ENCODE data around the gene TLL2.

DNA sequence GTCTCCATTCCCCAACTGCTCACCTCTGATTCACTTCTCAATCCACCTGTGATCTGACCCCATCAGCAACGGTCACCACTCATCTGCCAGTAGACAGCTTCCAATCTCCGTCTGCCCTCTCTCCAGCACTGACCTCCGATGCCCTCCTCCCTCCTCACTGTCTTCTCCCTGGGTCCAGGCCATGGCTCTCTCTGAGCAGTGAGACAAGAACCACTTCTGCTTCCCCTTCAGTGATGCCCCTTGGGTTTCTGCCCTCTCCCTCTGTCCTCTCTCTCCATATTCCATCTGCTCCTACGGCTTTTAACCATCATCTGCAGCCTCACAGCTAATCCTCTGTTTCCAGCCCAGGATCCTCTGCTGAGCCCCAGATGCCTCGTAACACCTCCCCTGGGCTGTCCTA lies 99.4 kb downstream of the TLL2 start:
- TF ChIP-seq, protein P1, sequence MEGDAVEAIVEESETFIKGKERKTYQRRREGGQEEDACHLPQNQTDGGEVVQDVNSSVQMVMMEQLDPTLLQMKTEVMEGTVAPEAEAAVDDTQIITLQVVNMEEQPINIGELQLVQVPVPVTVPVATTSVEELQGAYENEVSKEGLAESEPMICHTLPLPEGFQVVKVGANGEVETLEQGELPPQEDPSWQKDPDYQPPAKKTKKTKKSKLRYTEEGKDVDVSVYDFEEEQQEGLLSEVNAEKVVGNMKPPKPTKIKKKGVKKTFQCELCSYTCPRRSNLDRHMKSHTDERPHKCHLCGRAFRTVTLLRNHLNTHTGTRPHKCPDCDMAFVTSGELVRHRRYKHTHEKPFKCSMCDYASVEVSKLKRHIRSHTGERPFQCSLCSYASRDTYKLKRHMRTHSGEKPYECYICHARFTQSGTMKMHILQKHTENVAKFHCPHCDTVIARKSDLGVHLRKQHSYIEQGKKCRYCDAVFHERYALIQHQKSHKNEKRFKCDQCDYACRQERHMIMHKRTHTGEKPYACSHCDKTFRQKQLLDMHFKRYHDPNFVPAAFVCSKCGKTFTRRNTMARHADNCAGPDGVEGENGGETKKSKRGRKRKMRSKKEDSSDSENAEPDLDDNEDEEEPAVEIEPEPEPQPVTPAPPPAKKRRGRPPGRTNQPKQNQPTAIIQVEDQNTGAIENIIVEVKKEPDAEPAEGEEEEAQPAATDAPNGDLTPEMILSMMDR (IDR thresholded peaks at IDR 0.05) = no peak
- no peak for TF ChIP-seq ZNF263 (CRISPR knock-in tag; IDR thresholded peaks at IDR 0.05; ENCODE audit: low read depth)
- TF ChIP-seq MYBL2 (CRISPR knock-in tag; IDR thresholded peaks at IDR 0.05) = no peak
- TF ChIP-seq, protein P2, sequence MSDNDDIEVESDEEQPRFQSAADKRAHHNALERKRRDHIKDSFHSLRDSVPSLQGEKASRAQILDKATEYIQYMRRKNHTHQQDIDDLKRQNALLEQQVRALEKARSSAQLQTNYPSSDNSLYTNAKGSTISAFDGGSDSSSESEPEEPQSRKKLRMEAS (CRISPR knock-in tag; IDR thresholded peaks at IDR 0.05) = no peak
- no peak for TF ChIP-seq RELA (CRISPR knock-in tag; IDR thresholded peaks at IDR 0.05; ENCODE audit: borderline replicate concordance)
- TF ChIP-seq, protein P3, sequence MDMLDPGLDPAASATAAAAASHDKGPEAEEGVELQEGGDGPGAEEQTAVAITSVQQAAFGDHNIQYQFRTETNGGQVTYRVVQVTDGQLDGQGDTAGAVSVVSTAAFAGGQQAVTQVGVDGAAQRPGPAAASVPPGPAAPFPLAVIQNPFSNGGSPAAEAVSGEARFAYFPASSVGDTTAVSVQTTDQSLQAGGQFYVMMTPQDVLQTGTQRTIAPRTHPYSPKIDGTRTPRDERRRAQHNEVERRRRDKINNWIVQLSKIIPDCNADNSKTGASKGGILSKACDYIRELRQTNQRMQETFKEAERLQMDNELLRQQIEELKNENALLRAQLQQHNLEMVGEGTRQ (CRISPR knock-in tag; IDR thresholded peaks at IDR 0.05) = no peak
- TF ChIP-seq ZBTB21 (CRISPR knock-in tag; IDR thresholded peaks at IDR 0.05; ENCODE audit: borderline replicate concordance) = no peak
- TF ChIP-seq ZNF138 (CRISPR knock-in tag; conservative IDR thresholded peaks at IDR 0.05) = no peak

All from WTC11 (cell line).